WTC11 (cell line): ENCODE data around the gene CFAP58. TPM values are rescaled to one million over a fixed set of nuclear protein-coding genes. Genes with fewer than 3 reads are reported as not detected.
A peak's percentile ranks its signal among the peaks of the same experiment; 100 is the strongest.

Source experiments
- ATAC-seq: fragments of 200-7000 bp; cut with Tn5 transposase; 2 replicates; pipeline ENCODE4 v1.10.0; 2021; ENCODE audit warnings: mild to moderate bottlenecking, moderate library complexity
- CTCF ChIA-PET: fragments of 300-600 bp; sonication (Branson Sonifier 250); formaldehyde crosslinking; loops from one replicate; lab custom pipeline; 2021; ENCODE audit warnings: antibody characterized with exemption; lab: Charles Lee
- POLR2A ChIA-PET: fragments of 350-600 bp; sonication (Branson Sonifier 250); formaldehyde crosslinking; loops from one replicate; lab custom pipeline; 2021; ENCODE audit warnings: antibody characterized with exemption; lab: Charles Lee
- DNase-seq: peaks from one replicate; pipeline ENCODE4 v3.0.0; 2021; ENCODE audit warnings: low spot score
- H3K27ac Mint-ChIP-seq: 2 replicates; pipeline ENCODE4 v1.8.0; 2021; ENCODE audit warnings: mixed read lengths
- H3K27me3 Mint-ChIP-seq: 2 replicates; pipeline ENCODE4 v1.8.0; 2021; ENCODE audit warnings: low read depth, mild to moderate bottlenecking, moderate library complexity, mixed read lengths
- H3K36me3 Mint-ChIP-seq: 2 replicates; pipeline ENCODE4 v1.8.0; 2021; ENCODE audit warnings: mixed read lengths
- H3K4me1 Mint-ChIP-seq: 2 replicates; pipeline ENCODE4 v1.8.0; 2022; ENCODE audit warnings: mixed read lengths
- H3K4me3 Mint-ChIP-seq: 2 replicates; pipeline ENCODE4 v1.8.0; 2021; ENCODE audit warnings: mild to moderate bottlenecking, moderate library complexity, mixed read lengths
- H3K9me3 Mint-ChIP-seq: 2 replicates; pipeline ENCODE4 v1.8.0; 2021; ENCODE audit warnings: mixed read lengths
- FOXJ3 ChIP-seq: sonication (generic); formaldehyde crosslinking; IDR thresholded peaks from 2 replicates; pipeline ENCODE4 v1.9.0; 2021; ENCODE audit warnings: missing genetic modification reagents, mild to moderate bottlenecking, borderline replicate concordance
- FOXP1 ChIP-seq: sonication (generic); formaldehyde crosslinking; IDR thresholded peaks from 2 replicates; pipeline ENCODE4 v1.8.0; 2022; ENCODE audit warnings: missing genetic modification reagents, mild to moderate bottlenecking, moderate library complexity, borderline replicate concordance
- OVOL2 ChIP-seq: fragments of 250-450 bp; sonication (Bioruptor Pico); IDR thresholded peaks from 2 replicates; pipeline ENCODE4 v1.9.0; 2021; ENCODE audit warnings: mild to moderate bottlenecking, borderline replicate concordance
- total RNA-seq: library from RNA; stranded (reverse); gene quantifications from 3 replicates; pipeline ENCODE4 v1.2.3, GENCODE V29; 2021
- TF ChIP-seq, protein P1 (sequence below): fragments of 250-450 bp; sonication (Bioruptor Pico); IDR thresholded peaks from 2 replicates; pipeline ENCODE4 v1.9.0; 2021; ENCODE audit warnings: mild to moderate bottlenecking, borderline replicate concordance
- TF ChIP-seq, protein P2 (sequence below): sonication (generic); formaldehyde crosslinking; conservative IDR thresholded peaks from 2 replicates; pipeline ENCODE4 v1.8.1; 2023; ENCODE audit warnings: mild to moderate bottlenecking, low read depth, missing genetic modification reagents, moderate library complexity
- TF ChIP-seq, protein P3 (sequence below): sonication (generic); formaldehyde crosslinking; IDR thresholded peaks from 2 replicates; pipeline ENCODE4 v1.8.1; 2022; ENCODE audit warnings: low read depth, missing genetic modification reagents, borderline replicate concordance
- TF ChIP-seq, protein P4 (sequence below): sonication (generic); formaldehyde crosslinking; IDR thresholded peaks from 2 replicates; pipeline ENCODE4 v1.8.0; 2022; ENCODE audit warnings: missing genetic modification reagents
- TF ChIP-seq, protein P5 (sequence below): sonication (generic); formaldehyde crosslinking; IDR thresholded peaks from 2 replicates; pipeline ENCODE4 v1.8.1; 2023; ENCODE audit warnings: mild to moderate bottlenecking, moderate library complexity, missing genetic modification reagents
- TF ChIP-seq, protein P6 (sequence below): sonication (generic); formaldehyde crosslinking; IDR thresholded peaks from 2 replicates; pipeline ENCODE4 v1.8.1; 2022; ENCODE audit warnings: mild to moderate bottlenecking, missing genetic modification reagents, moderate library complexity, borderline replicate concordance
- TF ChIP-seq, protein P7 (sequence below): sonication (generic); formaldehyde crosslinking; IDR thresholded peaks from 2 replicates; pipeline ENCODE4 v1.8.0; 2023; ENCODE audit warnings: missing genetic modification reagents
- TF ChIP-seq, protein P8 (sequence below): sonication (generic); formaldehyde crosslinking; IDR thresholded peaks from 2 replicates; pipeline ENCODE4 v1.8.1; 2023; ENCODE audit warnings: mild to moderate bottlenecking, missing genetic modification reagents, moderate library complexity

Gene CFAP58
- total RNA-seq, 1 experiment from 2014 or later = 1.0 TPM

DNA sequence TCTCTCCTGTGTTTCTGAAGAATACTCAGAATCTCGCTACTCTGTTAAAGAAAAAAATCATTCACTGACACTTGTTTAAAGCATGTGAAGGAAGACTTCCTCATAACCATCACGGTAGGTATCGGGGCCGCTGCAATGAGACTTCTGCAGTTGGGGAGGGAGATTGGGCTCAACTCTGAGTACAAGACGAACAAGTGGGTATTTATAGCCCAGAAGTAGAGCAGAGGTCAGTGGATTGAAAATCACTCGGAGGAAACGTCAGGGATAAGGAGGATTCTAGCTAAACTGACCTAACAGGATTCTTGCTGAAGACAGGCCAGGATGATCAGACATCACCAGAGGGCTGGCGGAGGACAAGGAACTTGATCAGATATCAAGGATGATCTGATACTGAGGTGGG is 48.7 kb upstream of the CFAP58 start (continued):
- TF ChIP-seq, protein P1, sequence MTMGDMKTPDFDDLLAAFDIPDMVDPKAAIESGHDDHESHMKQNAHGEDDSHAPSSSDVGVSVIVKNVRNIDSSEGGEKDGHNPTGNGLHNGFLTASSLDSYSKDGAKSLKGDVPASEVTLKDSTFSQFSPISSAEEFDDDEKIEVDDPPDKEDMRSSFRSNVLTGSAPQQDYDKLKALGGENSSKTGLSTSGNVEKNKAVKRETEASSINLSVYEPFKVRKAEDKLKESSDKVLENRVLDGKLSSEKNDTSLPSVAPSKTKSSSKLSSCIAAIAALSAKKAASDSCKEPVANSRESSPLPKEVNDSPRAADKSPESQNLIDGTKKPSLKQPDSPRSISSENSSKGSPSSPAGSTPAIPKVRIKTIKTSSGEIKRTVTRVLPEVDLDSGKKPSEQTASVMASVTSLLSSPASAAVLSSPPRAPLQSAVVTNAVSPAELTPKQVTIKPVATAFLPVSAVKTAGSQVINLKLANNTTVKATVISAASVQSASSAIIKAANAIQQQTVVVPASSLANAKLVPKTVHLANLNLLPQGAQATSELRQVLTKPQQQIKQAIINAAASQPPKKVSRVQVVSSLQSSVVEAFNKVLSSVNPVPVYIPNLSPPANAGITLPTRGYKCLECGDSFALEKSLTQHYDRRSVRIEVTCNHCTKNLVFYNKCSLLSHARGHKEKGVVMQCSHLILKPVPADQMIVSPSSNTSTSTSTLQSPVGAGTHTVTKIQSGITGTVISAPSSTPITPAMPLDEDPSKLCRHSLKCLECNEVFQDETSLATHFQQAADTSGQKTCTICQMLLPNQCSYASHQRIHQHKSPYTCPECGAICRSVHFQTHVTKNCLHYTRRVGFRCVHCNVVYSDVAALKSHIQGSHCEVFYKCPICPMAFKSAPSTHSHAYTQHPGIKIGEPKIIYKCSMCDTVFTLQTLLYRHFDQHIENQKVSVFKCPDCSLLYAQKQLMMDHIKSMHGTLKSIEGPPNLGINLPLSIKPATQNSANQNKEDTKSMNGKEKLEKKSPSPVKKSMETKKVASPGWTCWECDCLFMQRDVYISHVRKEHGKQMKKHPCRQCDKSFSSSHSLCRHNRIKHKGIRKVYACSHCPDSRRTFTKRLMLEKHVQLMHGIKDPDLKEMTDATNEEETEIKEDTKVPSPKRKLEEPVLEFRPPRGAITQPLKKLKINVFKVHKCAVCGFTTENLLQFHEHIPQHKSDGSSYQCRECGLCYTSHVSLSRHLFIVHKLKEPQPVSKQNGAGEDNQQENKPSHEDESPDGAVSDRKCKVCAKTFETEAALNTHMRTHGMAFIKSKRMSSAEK = no peak

DNA sequence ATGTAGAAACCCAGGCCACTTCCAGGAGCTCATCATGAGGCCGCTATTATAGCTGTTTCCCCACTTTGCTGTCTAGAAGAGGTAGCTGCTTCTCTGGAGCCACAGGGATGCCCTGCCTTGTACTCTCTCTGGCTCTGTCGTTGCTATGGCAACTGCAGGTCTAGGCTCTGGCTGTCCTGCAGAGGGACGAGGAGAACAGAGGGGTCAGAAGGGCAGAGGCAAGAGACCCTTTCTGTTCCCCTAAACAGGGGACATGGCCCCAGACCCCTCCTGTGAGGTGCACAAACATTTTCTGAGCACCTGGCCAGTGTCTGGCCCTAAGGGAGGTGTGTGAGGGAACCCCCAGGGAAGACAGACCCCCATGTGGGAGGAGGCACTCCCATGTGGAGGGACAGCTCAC is 46.7 kb upstream of the CFAP58 start:
- no peak for DNase-seq
- ChIA-PET CTCF (interaction anchor here (0.7 to 3.7 kb wide), 19 partner anchors 8 to 419 kb away, joined by 3 to 55 read pairs (median 10); partner anchors contain the start of genes CFAP58 and ITPRIP), POLR2A (interaction anchor here (0.7 to 2.8 kb wide), 2 partner anchors 9 to 31 kb away, joined by 3 to 9 read pairs; partner anchors contain the start of gene ITPRIP)
- Mint-ChIP-seq H3K27ac (no peak overlapping the region), H3K9me3 (peaks cover 28% of the 10 kb centered on the region), H3K36me3 (peaks cover 27% of the 10 kb centered on the region), H3K27me3 (peaks cover 3% of the 10 kb centered on the region; the same call in 1 of the 2 replicates), H3K4me1 (peaks cover 6% of the 10 kb centered on the region), H3K4me3 (no peak overlapping the region)
- ATAC-seq = peak; percentile 31
- TF ChIP-seq OVOL2 (no peak), FOXJ3 (CRISPR knock-in tag) (no peak), FOXP1 (CRISPR knock-in tag) (no peak)
- TF ChIP-seq, protein P2, sequence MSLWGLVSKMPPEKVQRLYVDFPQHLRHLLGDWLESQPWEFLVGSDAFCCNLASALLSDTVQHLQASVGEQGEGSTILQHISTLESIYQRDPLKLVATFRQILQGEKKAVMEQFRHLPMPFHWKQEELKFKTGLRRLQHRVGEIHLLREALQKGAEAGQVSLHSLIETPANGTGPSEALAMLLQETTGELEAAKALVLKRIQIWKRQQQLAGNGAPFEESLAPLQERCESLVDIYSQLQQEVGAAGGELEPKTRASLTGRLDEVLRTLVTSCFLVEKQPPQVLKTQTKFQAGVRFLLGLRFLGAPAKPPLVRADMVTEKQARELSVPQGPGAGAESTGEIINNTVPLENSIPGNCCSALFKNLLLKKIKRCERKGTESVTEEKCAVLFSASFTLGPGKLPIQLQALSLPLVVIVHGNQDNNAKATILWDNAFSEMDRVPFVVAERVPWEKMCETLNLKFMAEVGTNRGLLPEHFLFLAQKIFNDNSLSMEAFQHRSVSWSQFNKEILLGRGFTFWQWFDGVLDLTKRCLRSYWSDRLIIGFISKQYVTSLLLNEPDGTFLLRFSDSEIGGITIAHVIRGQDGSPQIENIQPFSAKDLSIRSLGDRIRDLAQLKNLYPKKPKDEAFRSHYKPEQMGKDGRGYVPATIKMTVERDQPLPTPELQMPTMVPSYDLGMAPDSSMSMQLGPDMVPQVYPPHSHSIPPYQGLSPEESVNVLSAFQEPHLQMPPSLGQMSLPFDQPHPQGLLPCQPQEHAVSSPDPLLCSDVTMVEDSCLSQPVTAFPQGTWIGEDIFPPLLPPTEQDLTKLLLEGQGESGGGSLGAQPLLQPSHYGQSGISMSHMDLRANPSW = no peak
- TF ChIP-seq, protein P3, sequence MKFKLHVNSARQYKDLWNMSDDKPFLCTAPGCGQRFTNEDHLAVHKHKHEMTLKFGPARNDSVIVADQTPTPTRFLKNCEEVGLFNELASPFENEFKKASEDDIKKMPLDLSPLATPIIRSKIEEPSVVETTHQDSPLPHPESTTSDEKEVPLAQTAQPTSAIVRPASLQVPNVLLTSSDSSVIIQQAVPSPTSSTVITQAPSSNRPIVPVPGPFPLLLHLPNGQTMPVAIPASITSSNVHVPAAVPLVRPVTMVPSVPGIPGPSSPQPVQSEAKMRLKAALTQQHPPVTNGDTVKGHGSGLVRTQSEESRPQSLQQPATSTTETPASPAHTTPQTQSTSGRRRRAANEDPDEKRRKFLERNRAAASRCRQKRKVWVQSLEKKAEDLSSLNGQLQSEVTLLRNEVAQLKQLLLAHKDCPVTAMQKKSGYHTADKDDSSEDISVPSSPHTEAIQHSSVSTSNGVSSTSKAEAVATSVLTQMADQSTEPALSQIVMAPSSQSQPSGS (CRISPR knock-in tag) = no peak
- TF ChIP-seq, protein P4, sequence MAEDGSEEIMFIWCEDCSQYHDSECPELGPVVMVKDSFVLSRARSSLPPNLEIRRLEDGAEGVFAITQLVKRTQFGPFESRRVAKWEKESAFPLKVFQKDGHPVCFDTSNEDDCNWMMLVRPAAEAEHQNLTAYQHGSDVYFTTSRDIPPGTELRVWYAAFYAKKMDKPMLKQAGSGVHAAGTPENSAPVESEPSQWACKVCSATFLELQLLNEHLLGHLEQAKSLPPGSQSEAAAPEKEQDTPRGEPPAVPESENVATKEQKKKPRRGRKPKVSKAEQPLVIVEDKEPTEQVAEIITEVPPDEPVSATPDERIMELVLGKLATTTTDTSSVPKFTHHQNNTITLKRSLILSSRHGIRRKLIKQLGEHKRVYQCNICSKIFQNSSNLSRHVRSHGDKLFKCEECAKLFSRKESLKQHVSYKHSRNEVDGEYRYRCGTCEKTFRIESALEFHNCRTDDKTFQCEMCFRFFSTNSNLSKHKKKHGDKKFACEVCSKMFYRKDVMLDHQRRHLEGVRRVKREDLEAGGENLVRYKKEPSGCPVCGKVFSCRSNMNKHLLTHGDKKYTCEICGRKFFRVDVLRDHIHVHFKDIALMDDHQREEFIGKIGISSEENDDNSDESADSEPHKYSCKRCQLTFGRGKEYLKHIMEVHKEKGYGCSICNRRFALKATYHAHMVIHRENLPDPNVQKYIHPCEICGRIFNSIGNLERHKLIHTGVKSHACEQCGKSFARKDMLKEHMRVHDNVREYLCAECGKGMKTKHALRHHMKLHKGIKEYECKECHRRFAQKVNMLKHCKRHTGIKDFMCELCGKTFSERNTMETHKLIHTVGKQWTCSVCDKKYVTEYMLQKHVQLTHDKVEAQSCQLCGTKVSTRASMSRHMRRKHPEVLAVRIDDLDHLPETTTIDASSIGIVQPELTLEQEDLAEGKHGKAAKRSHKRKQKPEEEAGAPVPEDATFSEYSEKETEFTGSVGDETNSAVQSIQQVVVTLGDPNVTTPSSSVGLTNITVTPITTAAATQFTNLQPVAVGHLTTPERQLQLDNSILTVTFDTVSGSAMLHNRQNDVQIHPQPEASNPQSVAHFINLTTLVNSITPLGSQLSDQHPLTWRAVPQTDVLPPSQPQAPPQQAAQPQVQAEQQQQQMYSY (CRISPR knock-in tag) = no peak
- TF ChIP-seq, protein P5, sequence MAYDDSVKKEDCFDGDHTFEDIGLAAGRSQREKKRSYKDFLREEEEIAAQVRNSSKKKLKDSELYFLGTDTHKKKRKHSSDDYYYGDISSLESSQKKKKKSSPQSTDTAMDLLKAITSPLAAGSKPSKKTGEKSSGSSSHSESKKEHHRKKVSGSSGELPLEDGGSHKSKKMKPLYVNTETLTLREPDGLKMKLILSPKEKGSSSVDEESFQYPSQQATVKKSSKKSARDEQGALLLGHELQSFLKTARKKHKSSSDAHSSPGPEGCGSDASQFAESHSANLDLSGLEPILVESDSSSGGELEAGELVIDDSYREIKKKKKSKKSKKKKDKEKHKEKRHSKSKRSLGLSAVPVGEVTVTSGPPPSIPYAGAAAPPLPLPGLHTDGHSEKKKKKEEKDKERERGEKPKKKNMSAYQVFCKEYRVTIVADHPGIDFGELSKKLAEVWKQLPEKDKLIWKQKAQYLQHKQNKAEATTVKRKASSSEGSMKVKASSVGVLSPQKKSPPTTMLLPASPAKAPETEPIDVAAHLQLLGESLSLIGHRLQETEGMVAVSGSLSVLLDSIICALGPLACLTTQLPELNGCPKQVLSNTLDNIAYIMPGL = no peak
- TF ChIP-seq, protein P6, sequence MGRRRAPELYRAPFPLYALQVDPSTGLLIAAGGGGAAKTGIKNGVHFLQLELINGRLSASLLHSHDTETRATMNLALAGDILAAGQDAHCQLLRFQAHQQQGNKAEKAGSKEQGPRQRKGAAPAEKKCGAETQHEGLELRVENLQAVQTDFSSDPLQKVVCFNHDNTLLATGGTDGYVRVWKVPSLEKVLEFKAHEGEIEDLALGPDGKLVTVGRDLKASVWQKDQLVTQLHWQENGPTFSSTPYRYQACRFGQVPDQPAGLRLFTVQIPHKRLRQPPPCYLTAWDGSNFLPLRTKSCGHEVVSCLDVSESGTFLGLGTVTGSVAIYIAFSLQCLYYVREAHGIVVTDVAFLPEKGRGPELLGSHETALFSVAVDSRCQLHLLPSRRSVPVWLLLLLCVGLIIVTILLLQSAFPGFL = no peak
- TF ChIP-seq, protein P7, sequence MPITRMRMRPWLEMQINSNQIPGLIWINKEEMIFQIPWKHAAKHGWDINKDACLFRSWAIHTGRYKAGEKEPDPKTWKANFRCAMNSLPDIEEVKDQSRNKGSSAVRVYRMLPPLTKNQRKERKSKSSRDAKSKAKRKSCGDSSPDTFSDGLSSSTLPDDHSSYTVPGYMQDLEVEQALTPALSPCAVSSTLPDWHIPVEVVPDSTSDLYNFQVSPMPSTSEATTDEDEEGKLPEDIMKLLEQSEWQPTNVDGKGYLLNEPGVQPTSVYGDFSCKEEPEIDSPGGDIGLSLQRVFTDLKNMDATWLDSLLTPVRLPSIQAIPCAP (CRISPR knock-in tag) = no peak
- TF ChIP-seq, protein P8, sequence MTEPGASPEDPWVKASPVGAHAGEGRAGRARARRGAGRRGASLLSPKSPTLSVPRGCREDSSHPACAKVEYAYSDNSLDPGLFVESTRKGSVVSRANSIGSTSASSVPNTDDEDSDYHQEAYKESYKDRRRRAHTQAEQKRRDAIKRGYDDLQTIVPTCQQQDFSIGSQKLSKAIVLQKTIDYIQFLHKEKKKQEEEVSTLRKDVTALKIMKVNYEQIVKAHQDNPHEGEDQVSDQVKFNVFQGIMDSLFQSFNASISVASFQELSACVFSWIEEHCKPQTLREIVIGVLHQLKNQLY (CRISPR knock-in tag) = no peak
